Hypothalamus (tissue), 51 donors: Measurements from ENCODE around the gene SPATA45.
"Not testable (repeated sequence)": the region's sequence is repeated elsewhere in the genome, so short reads cannot be mapped to it uniquely, and the experiment has no call there.

Source experiments
- DNase-seq, 51 donors: peaks; one replicate each; lab custom pipeline; 2025; lab: John Stamatoyannopoulos, UW

SPATA45 gene

DNA sequence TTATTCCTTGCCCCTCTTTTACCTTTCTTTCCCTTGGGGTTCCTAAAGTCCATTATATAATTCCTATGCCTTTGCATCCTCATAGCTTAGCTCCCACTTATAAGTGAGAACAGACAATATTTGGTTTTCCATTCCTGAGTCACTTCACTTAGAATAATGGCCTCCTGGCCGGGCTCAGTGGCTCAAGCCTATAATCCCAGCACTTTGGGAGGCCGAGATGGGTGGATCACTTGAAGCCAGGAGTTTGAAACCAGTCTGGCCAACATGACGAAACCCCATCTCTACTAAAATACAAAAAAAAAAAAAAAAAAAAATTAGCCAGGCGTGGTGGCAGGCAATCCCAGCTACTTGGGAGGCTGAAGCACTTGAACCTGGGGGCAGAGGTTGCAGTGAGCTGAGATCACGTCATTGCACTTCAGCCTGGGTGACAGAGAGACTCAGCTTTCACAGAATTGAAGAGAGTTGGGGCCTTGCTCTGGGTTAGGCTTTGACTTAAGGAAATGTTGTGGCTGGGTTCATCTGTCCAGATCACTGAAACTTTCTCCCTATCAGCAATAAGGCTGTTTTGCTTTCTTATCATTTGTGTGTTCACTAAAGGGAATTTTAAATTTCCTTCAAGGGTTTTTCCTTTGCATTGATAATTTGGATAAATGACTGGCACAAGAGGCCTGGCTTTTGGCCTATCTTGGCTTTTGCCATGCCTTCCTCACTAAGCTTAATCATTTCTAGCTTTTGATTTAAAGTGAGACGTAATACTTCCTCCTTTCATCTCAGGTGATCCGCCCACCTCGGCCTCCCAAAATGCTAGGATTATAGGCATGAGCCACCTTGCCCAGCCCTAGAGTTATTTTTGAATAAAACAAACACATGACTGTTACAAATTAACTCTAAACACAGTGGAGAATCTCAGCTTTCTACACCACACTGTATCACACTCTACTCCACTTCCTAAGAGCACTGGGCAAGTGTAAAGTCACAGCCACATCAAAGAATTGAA, 13.9 kb downstream of the SPATA45 start:
- not testable (repeated sequence) for DNase-seq

DNA sequence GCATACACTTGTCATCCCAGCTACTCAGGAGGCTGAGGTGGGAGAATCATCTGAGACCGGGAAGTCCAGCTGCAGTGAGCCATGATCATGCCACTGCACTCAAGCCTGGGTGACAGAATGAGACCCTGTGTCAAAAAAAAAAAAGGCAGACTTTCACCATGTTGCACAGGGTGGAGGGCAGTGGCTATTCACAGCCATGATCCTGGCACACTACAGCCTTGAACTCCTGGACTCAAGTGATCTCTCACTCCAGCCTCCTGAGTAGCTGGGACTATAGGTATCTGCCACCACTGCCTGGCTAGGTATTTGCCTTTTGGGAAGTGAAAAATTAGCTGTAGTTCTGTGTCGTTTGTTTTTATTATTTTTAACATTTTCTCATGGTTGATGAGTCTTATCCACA, 19.1 kb downstream of the SPATA45 start:
- no peak for DNase-seq

DNA sequence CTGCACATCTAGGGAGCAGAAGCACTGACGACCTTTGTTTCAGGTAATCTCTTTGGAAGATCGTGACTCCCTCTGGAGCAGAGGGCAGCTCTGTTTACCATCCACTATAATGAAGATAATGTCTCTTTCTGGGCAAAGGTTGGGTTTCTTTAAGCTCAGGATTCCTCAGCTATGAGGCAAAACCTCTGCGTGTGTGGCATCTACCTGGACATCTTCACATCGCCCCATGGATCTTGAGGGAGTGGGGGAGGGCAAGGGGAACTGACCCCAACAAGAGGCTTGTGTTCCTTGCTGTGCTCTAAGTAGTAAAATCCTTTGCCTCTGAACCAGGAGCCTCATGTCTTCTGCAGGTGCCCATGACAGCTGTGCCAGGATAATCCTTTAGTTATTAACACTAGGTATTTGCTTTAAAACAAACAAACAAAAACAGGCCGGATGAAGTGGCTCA, 19.6 kb downstream of the SPATA45 start:
- no peak for DNase-seq

DNA sequence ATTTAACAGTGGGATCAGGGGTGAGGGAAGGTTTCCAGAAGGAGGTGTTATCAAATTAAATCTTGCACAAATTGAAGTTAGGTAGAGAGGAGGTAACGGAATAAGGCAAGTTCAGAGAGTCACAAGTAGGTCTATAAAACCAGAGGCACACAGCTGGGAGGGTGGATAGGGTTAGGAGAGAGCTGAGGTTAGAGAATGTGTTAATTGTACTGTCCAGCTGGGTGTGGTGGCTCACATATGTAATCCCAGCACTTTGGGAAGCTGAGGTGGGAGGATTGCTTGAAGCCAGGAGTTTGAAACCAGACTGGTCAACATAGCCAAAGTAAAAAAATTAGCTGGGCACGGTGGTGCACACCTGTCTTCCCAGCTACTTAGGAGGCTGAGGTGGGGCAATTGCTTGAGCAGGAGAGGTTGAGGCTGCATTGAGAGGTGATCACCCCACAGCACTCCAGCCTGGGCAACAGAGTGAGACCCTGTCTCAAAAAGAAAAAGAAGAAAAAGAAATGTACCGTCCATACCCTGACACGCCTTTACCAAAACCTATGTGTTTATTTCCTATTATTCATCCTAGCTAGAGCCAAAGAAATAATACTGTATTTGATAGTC, 20.2 kb downstream of the SPATA45 start:
- DNase-seq = no peak

DNA sequence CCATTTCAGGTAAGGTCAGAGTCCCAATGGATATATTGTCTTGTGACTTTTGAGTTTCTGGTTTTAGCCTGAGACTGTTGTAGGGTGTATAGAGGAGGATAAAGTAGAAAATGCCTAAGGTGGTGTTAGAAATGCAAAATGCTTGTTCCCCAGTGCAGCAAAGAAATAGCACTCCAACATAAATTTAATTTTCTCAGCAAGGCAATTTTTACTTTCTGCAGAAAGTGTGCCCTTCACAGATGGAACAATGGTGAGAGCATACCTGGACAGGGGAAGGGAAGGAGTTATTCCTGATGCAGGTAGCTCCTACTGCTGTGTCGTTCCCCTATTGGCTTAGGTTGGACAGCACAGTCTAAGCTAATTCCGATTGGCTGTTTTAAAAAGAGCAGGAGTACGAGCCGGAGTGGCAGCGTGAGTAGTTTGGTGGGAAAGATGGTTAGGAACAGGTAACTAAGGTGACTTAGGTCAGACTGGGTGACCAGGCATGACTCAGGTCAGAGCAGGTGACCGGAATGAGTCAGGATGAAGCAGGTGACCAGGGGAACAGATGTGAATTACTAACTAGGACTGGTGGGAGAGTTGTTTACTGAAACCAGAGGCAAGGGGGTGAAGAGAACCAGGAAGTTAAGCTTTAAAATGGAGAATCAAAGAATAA, 21.5 kb downstream of the SPATA45 start:
- no peak for DNase-seq

DNA sequence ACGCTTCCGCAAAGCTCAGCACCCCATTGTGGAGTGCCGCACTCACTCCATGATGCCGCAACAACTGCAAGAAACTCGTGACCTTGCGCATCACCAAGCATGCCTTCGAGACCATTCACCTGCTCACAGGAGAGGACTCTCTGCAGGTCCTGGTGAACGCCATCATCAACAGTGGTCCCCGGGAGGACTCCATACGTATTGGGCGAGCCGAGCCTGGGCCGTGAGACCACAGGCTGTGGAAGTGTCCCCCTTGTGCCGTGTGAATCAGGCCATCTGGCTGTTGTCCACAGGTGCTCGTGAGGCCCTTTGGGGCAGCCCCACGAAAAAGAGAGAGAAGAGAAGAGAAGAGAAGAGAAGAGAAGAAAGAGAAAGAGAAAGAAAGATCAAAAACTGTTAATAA, 23.2 kb downstream of the SPATA45 start:
- no peak for DNase-seq

DNA sequence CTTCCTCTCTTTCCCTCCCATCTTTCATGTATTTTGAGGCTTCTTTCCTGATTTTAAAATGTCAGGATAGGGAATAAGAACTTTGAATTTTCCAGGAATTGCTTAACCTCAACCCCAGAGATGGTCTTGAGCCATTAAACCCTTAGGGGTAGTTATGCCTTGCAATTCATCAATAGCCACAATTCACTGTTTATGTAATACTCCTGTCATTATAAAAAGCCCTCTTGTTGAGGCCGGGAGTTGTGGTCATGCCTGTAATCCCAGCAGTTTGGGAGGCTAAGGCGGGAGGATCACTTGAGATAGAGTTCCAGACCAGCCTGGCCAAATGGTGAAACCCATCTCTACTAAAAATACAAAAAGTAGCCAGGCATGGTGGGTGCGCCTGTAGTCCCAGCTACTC, 24.5 kb downstream of the SPATA45 start:
- DNase-seq = no peak

DNA sequence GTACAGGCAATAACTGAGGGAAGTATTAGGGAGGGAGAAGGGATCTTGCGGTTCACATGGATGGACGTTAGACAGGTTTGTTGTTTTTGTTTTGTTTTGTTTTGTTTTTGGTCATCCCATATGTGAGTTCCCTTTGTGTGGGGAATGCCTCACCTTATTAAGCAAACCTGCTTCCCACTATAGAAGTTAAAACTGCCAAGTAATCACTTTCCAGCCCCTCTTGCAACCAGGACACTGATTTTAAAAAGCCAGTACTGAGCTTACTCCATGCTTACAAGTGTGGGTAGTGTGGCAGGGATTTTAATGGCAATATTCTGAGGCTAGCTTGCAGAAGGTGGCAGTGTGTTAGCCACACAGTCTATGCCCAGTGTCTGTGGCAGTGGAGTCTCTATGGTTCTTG, 26.5 kb downstream of the SPATA45 start:
- no peak for DNase-seq

DNA sequence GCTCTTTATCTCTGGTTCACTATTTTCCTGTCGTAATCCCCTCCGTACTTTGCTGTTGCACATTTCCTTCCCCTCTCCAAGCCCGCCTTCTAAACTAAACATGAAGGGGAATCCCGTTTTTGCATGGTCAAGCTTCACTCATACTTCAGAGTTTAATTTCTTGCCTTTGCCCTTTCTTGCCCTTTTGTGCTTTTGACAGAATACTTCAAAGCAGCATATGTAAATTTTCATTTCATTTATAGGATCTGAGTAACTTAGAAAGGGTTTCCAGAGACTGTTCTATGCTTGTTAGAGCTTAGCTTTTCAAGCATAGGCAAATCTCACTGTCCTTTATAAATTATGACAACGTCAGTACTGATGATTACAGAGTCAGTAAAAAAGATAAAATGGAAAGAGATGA, 27.7 kb downstream of the SPATA45 start:
- DNase-seq = no peak

DNA sequence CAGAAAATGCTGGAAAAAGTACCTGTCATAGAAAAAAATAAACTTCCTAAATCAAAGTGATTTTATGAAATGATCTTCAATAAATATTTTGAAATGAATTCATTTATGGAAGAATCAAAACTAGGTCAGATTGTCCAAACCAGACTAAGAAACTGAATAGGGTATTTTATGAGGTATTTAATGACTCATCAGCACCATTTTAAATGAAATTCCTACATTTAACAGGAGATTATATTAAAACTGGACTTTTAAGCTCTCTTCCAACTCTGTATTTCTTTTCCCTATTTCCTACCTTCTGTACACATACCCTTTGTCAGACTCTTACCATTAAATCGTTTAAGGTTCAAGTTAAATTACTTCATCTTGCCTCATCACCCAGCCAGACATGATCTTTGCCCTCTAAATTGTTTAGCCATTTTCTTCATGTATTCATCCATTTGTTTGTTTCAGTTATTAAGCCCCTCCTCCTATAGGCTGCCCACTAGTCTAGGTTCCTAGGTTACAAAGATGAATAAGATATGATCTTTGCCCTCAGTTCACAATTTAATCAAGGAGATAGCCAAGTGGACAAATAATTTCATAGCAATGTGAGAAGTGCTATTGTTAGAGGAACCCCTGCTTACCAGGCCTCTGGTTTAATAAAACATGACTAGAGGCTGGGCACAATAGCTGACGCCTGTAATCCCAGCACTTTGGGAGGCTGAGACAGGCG, 30.7 kb downstream of the SPATA45 start:
- DNase-seq = no peak

DNA sequence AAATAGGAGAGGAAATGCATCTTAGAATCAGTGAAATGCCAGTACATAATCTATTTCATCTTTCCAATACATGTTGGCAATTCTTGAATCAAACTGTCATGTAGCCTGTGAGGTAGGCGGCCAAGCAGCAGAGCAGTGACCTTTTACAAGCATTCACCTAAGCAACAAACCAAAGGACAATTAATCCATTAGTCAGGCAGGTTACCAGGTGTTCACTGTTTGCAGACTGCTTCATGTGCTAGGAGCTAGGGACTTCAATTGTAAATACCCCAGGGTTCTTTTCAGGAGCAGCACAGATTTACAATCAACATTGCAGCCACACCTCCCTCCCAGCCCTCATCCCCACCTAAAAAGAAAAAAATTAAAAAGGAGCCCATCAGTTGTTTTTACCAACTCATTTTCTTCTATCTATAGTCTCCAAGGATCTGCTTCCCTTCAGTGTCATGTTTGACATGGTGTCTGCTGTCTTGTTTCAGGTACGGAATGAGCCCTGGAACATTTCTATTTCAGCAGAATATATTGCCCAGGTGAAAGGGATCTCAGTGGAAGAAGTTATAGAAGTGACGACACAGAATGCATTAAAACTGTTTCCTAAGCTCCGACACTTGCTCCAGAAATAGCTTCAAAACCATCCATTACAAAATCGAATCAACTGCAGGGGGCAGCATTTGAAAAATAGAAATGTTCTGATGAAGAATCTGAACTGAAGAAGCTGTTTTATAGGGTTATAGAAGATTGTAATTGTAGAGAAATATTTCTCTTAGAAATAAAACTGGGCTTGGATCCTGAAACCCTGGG, 32.7 kb downstream of the SPATA45 start:
- DNase-seq = peak in 3 of 51 donors; percentile 1 to 33 (median 3)

DNA sequence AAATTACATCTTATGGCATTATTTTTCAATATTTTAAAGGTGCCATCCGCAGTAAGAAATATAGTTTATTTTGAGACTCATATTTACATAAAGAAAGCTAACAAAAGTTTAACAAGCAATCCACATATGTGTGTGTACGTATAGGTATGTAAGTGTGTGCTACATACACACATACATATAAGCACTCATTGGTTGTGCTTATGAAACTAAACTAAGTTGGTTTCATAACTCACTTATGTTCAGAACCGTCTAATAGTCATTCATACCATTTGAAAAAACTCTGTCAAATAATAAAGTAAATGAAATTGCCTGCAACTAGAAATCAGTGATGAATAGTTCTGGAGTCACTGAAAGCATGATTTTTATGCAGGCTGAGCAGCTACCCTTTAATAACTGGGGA, 41.7 kb downstream of the SPATA45 start:
- DNase-seq = no peak

DNA sequence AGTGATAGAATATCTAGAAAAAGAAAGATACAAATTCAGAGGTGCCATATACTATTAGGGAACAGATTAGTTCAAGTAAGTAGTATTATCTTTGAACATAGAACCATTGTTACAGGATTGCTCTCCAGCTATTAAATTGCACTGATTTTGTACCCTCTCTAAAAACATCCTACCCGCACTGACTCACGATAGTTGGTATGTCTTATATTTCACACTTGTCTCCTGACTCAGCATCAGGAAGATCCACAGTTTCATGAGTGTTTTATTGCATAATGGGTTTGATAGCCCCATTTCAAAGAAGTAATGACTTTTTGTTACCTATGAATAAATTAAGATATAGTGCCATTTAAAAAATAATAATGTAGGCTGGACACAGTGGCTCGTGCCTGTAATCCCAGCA, 49.8 kb downstream of the SPATA45 start:
- DNase-seq = no peak

DNA sequence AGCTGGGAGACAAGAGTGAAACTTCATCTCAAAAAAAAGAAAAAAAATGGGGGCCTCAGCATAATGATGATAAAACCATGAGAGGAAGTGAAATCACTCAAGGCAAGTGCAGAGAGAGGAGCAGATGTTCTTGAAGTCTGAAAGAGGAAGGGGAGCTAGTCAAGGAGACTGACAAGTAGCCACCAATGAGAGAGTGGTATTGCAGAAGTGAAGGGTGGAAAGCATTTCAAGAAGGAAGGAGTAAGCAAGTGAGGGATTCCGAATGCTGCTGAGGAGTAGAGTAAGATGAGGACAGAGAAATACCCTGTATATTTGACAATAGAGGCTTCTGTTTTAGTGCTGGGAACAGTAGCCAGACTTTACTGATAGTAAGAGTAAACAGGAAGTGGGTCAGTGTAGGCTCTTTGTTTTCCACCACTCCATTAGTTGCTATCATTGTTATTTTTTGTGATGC, 52.9 kb downstream of the SPATA45 start:
- peak in 5 of 51 donors; percentile 3 to 52 (median 21) for DNase-seq

DNA sequence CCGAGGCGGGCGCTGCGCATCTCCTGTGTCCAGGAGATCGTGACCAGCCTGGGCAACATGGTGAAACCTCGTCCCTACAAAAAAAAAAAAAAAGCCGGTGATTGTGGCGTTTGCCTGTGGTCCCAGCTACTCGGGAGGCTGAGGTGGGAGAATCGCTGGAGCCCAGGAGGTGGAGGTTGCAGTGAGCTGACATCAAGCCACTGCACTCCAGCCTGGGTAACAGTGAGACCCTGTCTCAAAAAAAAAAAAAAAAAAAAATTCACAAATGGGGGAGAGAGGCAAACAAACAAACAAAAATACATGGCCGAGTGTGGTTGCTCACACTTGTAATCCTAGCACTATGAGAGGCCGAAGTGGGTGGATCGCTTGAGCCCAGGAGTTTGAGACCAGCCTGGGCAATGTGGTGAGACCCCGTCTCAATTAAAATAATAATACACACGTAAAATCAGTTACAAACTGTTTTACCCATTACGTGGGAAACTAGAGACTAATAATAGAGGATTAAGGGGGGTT, 55.0 kb downstream of the SPATA45 start:
- peak in 1 of 51 donors; percentile 14 for DNase-seq

DNA sequence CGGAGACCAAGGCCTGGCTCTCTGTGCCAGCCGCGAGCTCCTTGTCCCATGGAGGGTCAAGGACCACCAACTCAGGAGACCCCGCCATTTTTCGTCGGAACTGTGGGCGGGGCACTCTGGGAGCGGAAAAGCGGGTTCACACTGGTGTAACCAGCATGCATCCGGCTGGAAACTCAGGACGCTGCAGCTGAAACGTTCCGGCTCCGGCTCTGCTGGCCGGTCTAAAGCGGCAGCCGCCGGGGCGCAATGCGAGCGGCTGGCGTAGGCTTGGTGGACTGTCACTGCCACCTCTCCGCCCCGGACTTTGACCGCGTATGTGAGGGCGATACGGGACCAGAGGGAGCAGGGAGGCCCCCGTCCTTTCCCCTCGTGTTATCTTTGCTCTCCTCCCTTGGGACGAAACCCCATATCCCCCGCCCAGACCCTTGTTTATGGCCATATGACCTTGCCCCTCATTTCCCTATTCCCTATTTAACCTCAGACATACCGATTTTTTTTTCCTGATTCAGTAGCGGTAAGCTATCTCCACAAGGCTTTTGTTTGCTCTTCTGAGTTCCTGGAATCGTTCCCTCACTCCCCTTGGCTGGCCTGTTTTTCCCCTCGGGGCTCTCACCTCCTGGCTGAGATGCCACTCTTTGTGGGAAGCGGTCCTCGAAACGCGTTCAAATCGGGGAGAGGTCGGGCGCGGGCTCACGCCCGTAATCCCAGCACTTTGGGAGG, 55.6 kb downstream of the SPATA45 start, which contains the start of the genes NSL1 and TATDN3:
Gene NSL1, minus strand, starts transcription at position 102 of the 720 bp plus-strand sequence. Its CDS starts 14 bp downstream, at position 88.
Gene TATDN3, plus strand, starts transcription at position 219 of the 720 bp plus-strand sequence. Its CDS starts 28 bp downstream, at position 247.
- DNase-seq = peak; percentile 48 to 94 (median 83)

DNA sequence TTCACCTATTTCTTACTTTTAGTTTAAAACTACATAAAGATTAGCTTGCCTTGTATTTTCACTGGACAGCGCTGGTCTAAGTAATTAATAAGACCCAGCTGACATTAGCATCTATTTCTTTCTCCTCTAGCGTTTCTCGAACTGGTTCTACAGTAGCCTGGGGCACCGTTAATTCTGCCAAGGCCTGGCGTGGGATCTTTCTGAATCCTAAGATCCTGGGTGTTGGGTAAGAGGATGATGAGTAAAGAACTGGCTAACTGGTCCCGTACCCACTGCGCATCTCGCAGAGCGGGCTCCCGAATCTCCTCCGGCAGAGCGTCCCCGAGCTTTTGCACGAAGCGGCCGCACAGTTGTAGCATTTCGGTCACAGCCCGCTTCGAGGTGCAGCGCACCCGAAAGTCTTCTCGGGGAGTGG, 56.2 kb downstream of the SPATA45 start:
- DNase-seq = peak in 3 of 51 donors; percentile 50 to 74 (median 64)

DNA sequence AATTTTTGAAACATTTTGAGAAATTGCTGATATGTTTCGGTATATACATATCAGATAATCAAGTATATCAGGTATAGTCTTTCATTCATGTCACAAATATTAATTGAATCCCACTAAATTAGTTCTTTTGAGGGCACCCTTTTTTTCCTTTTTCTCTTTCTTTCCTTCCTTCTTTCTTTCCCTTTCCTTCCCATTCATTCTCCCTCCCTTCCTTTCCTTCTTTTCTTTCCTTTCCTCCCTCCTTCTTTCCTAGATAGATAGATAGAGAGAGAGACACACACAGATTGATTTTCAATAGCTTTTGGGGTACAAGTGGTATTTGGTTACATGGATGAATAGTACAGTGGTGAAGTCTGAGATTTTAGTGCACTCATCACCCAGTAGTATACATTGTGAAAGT, 61.6 kb downstream of the SPATA45 start:
- DNase-seq = no peak

DNA sequence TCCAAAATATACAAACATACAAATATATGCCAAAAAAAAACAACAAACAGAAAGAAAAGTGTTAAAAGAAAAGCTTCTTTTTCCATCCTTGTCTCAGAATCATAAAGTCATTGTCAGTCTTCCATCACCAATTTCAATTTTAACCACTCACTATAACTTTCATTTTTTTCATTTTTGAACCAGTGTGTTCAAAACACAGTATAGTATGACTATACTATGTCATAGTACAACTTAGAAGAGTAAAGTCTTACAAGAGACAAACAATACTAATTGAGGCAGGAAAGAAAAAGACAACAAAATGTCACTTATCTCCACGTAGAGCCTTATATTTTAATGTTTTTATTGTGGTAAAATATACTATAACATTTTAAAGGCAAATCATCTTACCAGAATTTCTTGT, 63.5 kb downstream of the SPATA45 start:
- no peak for DNase-seq
